Anterior cingulate cortex (tissue), 58 donors: ENCODE measurements around the gene CD244.

Source experiments
- DNase-seq, 58 donors: peaks; one replicate each; lab custom pipeline; 2025; lab: John Stamatoyannopoulos, UW

Gene CD244

GRCh38 chr1:160818207-160818937 lies 44.3 kb downstream of the CD244 start:
- DNase-seq, result no peak

- DNase-seq, result no peak
These were observed 47.8 kb downstream of the CD244 start for GRCh38 chr1:160814856-160815255.

GRCh38 chr1:160814316-160814715 lies 48.4 kb downstream of the CD244 start:
- no peak for DNase-seq

DNA sequence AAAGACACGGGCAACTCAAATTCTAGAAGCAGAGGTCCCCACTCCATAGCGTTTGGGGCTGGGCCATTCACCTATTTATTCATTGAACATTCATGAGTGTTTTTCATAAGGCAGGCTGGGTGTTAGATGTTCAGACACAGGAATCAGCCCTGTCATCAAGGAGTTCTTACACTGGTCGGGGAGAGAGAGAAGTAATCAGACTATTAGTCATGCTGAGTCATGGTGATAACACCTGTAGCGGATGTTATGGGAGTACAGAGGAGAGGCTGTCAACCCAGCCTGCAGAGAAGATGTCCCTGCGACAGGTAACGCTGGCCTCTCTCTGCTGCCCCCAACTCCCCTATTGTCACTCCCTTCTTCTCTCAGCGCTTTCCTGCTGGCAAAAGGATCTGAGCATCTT lies 49.5 kb downstream of the CD244 start:
- no peak for DNase-seq

DNA sequence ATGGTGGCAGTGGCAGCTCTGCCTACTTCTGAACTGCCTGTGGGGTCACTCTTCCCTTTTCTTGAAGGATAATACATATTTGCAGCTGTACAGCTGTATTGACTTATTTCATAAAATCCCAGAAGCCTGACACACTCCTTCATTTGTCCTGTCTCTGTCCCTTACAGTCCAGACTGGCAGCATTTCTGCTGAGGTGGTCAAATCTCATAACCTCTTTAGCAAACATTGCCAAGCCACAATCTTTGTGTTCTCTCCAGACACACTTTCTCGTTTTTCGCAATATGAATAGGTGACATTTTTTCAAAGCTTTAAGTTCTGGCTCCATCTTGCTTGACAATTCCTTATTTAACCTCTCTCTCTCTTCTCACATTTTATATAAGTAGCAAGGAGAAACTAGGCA lies 51.5 kb downstream of the CD244 start:
- DNase-seq, result no peak

DNA sequence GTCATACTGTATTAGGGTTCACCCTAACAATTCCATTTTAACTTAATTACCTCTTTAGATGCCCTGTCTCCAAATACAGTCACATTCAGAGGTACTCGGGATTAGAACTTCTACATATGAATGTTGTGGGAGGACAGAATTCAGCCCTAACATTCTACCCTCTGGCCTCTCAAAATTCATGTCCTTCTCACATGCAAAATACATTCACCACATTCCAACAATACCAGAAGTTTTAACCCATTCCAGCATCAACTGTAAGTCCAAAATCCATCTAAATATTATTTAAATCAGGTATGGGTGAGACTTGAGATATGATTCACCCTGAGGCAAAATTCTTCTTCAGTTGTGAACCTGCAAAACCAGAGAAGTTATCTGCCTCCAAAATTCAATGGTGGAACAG lies 52.2 kb downstream of the CD244 start:
- DNase-seq, result no peak

DNA sequence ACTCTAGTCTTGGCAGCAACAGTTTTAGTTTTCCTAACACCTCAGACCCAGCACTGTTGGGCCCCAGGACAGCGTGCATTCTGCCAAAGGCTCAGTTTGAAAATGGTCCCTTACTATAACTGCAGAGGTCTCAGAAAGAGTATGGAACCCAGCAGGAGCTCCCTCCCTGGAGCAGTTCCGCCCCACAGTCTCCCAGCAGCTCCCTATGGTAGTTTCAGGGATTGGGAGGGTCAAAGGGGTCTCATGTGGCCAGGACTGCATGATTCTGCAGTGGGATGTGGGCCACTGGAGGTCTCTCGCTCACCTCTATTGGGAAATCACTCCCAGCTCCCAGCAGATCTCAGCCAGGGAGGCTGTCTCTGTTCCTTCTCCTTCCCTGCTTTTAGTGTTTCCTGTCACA lies 54.4 kb downstream of the CD244 start:
- DNase-seq, result no peak

DNA sequence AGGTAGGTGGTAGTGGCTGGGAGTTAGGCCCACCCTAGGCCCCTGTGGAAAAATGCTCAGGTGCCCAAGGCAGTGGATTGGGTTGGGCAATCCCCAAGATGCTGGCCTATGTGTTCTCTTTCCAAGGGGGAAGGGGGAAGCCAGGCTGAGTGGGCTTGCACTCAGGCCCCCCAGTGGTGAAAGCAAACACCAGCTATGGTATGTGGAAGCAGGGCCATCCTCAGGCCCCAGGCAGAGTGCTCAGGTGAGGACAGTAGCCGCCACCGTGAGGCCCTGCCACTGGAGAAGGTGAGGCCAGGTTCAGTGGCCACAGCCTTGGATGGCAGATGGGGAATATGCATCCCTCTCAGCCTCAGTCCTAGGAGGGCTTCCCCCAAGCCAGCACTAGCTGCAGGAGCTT lies 54.9 kb downstream of the CD244 start:
- no peak for DNase-seq

- no peak for DNase-seq
These were observed 55.4 kb downstream of the CD244 start for GRCh38 chr1:160807247-160807646.

- no peak for DNase-seq
These were observed 55.9 kb downstream of the CD244 start for GRCh38 chr1:160806784-160807183.

GRCh38 chr1:160806109-160806665 lies 56.5 kb downstream of the CD244 start:
- DNase-seq, result no peak

GRCh38 chr1:160801836-160802580 lies 60.7 kb downstream of the CD244 start:
- no peak for DNase-seq

DNA sequence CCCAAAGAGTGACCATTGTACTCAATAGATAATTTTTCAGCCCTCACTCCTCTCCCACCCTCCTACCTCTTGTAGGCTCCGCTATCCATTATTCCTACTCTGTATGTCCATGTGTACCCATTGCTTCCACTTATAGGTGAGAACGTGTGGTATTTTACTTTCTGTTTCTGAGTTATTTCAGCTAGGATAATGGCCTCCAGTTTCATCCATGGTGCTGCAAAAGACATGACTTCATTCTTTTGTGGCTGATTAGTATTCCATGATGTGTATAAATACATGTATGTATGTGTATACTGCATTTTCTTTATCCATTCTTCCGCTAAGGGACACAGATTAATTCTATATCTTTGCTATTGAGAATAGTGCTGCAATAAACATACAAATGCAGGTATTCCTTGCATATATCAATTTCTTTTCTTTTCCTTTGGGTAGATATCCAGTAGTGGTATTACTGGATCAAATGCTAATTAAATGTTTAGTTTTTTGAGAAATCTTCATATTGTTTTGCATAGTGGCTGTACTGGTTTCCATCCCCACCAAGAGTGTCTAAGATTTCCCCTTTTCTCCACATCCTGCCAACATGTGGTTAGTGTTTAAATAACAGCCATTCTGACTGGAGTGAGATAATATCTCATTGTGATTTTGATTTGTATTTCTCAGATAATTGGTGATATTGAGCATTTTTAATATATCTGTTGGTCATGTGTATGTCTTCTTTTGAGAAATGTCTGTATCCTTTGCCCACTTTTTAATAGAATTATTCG lies 61.9 kb downstream of the CD244 start:
- DNase-seq, result no peak

GRCh38 chr1:160800142-160800541 lies 62.5 kb downstream of the CD244 start:
- no peak for DNase-seq

- DNase-seq, result no peak
These were observed 63.0 kb downstream of the CD244 start for GRCh38 chr1:160799641-160800040.

DNA sequence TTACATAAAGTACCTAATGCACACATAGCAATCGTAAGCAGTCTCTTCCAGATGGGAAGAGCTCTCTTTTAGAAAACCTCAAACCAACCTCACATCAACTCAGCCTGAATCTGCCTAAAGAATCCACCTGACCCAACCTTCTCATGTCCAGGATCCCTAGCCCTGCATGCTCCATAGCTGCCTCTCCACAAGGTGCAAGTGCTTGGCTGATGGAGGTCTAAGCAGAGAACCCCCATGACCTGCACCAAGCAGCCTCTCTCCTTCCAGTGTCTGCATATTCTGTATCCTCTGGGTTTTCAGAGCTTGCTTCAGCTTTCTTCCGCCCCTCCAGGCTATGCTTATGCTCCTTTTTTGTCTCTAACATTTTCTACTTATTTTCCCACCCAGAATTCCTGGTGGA lies 64.2 kb downstream of the CD244 start:
- DNase-seq, result no peak

DNA sequence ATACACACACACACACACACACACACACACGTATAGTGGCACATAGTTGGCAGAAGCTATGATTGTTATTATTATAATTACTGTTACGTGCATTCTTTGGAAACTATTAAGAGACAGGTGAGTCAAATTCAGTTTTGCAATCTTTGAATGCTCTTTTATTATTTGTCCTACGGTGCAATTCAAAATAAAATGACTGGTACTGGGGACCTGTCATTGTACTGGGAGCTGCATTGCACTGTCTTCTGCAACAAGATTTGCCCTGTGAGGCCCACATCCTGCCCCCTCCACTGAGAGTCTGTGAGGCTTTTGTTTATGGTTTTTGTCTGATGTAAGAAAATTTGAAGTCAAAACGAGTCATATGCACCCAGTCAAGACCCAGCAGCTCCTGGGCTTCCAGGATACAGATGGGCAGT lies 64.8 kb downstream of the CD244 start:
- no peak for DNase-seq

DNA sequence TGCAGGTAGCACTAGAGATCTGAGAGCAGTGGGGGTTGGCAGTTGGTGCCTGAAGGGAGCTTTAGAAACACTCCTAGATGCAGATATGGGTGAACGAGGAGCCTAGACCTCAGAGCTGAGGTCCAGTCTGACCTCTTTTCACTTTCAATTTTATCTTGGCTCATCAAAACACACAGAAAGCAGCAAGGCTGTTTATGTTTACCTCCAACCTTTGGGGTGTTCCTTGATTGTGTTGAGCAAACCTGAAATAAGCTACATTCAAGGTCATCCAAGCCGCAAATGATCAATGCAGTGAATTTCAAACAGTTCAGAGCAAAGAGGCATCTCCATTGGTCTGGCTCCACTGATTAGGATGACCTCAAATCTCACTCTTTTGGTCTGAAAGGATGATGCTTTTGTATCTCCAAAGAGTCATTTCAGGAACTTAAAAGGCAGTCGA lies 65.4 kb downstream of the CD244 start:
- DNase-seq, result no peak

DNA sequence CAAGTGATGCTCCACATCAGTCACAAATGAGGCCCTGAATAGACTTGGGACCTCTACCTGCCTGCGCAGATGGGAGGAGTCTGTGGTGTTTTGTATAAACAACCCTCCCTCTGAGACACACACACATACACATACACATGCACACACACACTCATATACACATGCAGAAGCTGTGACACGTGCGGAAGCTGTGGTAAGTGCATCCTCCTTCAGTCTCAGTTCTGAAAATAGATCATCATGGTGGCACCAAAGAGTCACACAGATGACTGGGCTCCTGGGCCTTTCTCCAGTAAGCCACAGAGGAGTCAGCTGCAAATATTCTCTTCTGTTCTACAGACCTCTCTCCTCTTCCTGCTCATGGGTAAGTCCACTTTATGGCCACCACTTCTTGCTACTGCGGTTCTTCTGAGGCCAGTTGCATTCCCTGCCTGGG lies 66.7 kb downstream of the CD244 start, which contains the start of gene LY9:
Gene LY9 (plus strand): TSS at position 224 of the 433 bp plus-strand sequence. CDS start 14 bp downstream, at position 238.
- no peak for DNase-seq

DNA sequence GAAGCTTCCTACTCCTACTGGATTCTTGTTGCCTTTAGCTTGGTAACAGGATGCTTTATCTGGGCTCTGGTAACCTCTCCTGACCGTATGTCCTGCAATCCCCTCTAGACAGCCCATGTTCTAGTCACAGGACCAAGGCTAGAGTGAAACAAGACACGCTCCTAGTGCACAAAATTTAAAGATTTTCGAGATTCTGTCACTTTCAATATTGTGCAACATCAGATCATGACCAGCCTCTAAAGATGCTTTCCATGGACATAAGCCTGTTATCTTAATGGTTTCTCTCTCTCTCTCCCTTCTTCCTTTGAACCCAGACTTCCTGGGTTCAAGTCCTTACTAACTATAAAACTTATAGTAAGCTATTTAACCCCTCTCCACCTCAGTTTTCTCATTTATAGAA lies 68.3 kb downstream of the CD244 start:
- DNase-seq, result no peak
